ENCODE results near the gene TACC2.

Gene TACC2

DNA sequence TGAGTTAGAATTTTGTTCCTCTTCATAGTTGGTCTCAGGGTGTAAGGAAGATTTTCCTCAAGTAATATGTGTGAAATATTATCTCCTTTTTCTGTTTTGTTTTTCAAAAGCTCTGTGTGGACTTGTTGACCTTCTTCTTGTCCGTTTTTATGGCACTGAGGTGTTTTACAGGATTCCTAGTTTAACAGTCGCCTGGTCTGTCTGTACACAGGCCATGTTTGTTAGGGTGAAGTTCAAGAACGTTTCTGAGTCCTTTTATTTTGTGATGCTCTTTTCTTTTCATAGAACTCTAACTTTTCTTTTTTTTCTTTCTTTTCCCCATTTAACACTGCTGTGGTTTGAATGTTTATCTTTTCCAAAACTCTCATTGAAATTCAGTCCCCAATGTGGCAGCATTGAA lies 18.5 kb downstream of the TACC2 start:
- Histone ChIP-seq H3K36me3 (ENCODE audit: control insufficient read depth in 1 of 2, insufficient read depth in 2 of 2, low read depth in 1 of 2, low read length in 2 of 2) (no peaks in the 10 kb centered on the region), H3K9me3 (ENCODE audit: control insufficient read depth, low read length) (peaks cover 3% of the 10 kb centered on the region), H2BK120ac (ENCODE audit: low read depth, low read length) (no peak overlapping the region), H4K91ac (ENCODE audit: low read length) (no peak overlapping the region), H3K79me1 (replicated peaks; ENCODE audit: low read length, poor library complexity, severe bottlenecking) (no peaks in the 10 kb centered on the region), H3K27me3 (ENCODE audit: control insufficient read depth in 1 of 2, insufficient read depth in 1 of 2, low read length in 2 of 2) (no peaks in the 10 kb centered on the region), H2BK15ac (ENCODE audit: low read depth, poor library complexity, severe bottlenecking) (no peak overlapping the region), H3K4me1 (ENCODE audit: control insufficient read depth, insufficient read depth, low read depth, low read length) (no peaks in the 10 kb centered on the region), H3K9ac (ENCODE audit: low read length) (no peak overlapping the region), H2BK12ac (ENCODE audit: low read length in 2 of 2) (no peak overlapping the region), H3K23ac (ENCODE audit: low read length in 2 of 2) (no peak overlapping the region), H3K18ac (ENCODE audit: low read depth in 1 of 2, low read length in 2 of 2) (no peak overlapping the region), H3K14ac (ENCODE audit: low read length in 2 of 2) (no peak overlapping the region), H3K4me3 (ENCODE audit: insufficient read depth in 1 of 2, low read depth in 1 of 2, low read length in 2 of 2) (no peak overlapping the region), H2BK5ac (ENCODE audit: low read depth, low read length, poor library complexity, severe bottlenecking) (no peak overlapping the region), H3K4me2 (ENCODE audit: low read length, poor library complexity, severe bottlenecking) (no peak overlapping the region), H3K4ac (ENCODE audit: low read depth in 1 of 2, low read length in 2 of 2) (no peak overlapping the region), H2AK5ac (ENCODE audit: low read length, severe bottlenecking) (no peak overlapping the region), H2AFZ (ENCODE audit: low read depth, low read length) (no peak overlapping the region), H4K8ac (ENCODE audit: low read length) (no peak overlapping the region), H3K27ac (ENCODE audit: low read length, poor library complexity, severe bottlenecking) (no peak overlapping the region)
- WGBS = 62% methylated on average over 2 of the region's 3 CpGs
- no peak for DNase-seq

DNA sequence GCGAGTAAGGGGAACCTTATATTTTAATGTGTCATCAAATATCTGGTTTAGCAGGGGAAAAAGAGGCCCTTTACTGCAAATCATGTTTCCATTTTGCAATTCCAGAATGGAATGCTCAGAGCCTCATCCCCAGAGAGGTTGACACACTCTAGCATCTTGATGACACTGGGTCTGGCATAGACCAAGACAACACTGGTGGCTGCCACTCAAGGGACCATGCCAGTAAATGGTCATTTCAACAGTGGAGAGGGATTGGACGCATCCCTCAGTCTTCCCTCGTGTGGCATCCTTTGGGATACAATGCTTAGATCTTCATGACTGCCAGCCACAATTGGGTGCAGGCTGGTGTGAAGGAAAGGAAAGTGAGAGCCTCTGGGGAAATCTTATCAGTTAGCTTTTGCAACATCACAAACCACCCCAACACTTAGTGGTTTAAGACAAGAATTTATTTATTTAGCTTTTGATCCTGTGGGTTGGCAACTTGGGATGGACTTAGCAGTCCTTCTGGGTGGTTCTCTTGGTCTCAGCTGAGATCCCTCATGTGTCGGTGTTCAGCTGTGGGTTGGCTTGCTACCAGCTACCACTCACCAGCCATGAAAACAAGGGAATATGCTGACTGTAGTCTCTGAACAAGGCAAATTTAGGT lies 21.6 kb downstream of the TACC2 start:
- no peak overlapping the region for H3K9ac ChIP-seq (ENCODE audit: low read length)
- H2BK12ac ChIP-seq (ENCODE audit: low read length in 2 of 2) = no peak overlapping the region
- no peak overlapping the region for H2AFZ ChIP-seq (ENCODE audit: low read depth, low read length)
- no peak overlapping the region for H2BK120ac ChIP-seq (ENCODE audit: low read depth, low read length)
- H3K27ac ChIP-seq (ENCODE audit: low read length, poor library complexity, severe bottlenecking) = no peak overlapping the region
- no peak overlapping the region for H2BK15ac ChIP-seq (ENCODE audit: low read depth, poor library complexity, severe bottlenecking)
- no peak overlapping the region for H3K14ac ChIP-seq (ENCODE audit: low read length in 2 of 2)
- H3K4ac ChIP-seq (ENCODE audit: low read depth in 1 of 2, low read length in 2 of 2) = no peak overlapping the region
- H2AK5ac ChIP-seq (ENCODE audit: low read length, severe bottlenecking) = no peak overlapping the region
- 88% methylated on average over 4 of the region's 4 CpGs for WGBS
- H3K4me1 ChIP-seq (ENCODE audit: control insufficient read depth, insufficient read depth, low read depth, low read length) = no peaks in the 10 kb centered on the region
- H3K23ac ChIP-seq (ENCODE audit: low read length in 2 of 2) = no peak overlapping the region
- no peak overlapping the region for H3K4me3 ChIP-seq (ENCODE audit: insufficient read depth in 1 of 2, low read depth in 1 of 2, low read length in 2 of 2)
- DNase-seq = no peak
- H3K79me1 ChIP-seq (replicated peaks; ENCODE audit: low read length, poor library complexity, severe bottlenecking) = no peaks in the 10 kb centered on the region
- no peak overlapping the region for H2BK5ac ChIP-seq (ENCODE audit: low read depth, low read length, poor library complexity, severe bottlenecking)
- H3K9me3 ChIP-seq (ENCODE audit: control insufficient read depth, low read length) = peaks cover 6% of the 10 kb centered on the region
- H3K36me3 ChIP-seq (ENCODE audit: control insufficient read depth in 1 of 2, insufficient read depth in 2 of 2, low read depth in 1 of 2, low read length in 2 of 2) = no peaks in the 10 kb centered on the region
- no peak overlapping the region for H4K91ac ChIP-seq (ENCODE audit: low read length)
- H3K4me2 ChIP-seq (ENCODE audit: low read length, poor library complexity, severe bottlenecking) = no peak overlapping the region
- H4K8ac ChIP-seq (ENCODE audit: low read length) = no peak overlapping the region
- no peak overlapping the region for H3K18ac ChIP-seq (ENCODE audit: low read depth in 1 of 2, low read length in 2 of 2)
- peaks cover 0 to 16% of the 10 kb centered on the region in 2 experiments for H3K27me3 ChIP-seq (ENCODE audit: control insufficient read depth in 1 of 2, insufficient read depth in 1 of 2, low read length in 2 of 2)

DNA sequence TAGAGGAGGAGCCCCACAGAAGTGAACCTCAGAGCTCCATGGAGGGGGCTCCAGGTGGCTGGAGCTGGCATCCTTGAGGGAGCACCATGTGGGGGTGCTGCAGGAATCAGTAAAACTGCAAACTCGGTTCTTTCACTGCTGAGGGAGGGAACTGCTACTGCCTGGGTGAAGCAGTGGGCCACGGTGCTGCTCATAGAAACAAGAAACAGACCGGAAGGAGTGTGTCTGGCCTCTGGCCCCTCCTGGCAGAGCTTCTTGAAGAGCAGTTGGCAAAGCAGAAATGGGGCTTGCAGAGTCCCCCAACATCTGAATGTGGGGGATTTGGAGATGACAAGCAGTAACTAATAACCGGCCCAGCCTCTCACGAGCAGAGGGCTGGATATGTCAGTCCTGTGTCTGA lies 23.8 kb downstream of the TACC2 start:
- Histone ChIP-seq H3K9ac (ENCODE audit: low read length) (no peak overlapping the region), H3K14ac (ENCODE audit: low read length in 2 of 2) (no peak overlapping the region), H2BK12ac (ENCODE audit: low read length in 2 of 2) (no peak overlapping the region), H2AFZ (ENCODE audit: low read depth, low read length) (no peak overlapping the region), H3K18ac (ENCODE audit: low read depth in 1 of 2, low read length in 2 of 2) (no peak overlapping the region), H3K4me2 (ENCODE audit: low read length, poor library complexity, severe bottlenecking) (no peak overlapping the region), H2BK5ac (ENCODE audit: low read depth, low read length, poor library complexity, severe bottlenecking) (no peak overlapping the region), H2BK15ac (ENCODE audit: low read depth, poor library complexity, severe bottlenecking) (no peak overlapping the region), H3K27me3 (ENCODE audit: control insufficient read depth in 1 of 2, insufficient read depth in 1 of 2, low read length in 2 of 2) (peaks cover 0 to 16% of the 10 kb centered on the region in 2 experiments), H2BK120ac (ENCODE audit: low read depth, low read length) (no peak overlapping the region), H4K91ac (ENCODE audit: low read length) (no peak overlapping the region), H3K27ac (ENCODE audit: low read length, poor library complexity, severe bottlenecking) (no peak overlapping the region), H2AK5ac (ENCODE audit: low read length, severe bottlenecking) (no peak overlapping the region), H3K4me3 (ENCODE audit: insufficient read depth in 1 of 2, low read depth in 1 of 2, low read length in 2 of 2) (no peak overlapping the region), H3K36me3 (ENCODE audit: control insufficient read depth in 1 of 2, insufficient read depth in 2 of 2, low read depth in 1 of 2, low read length in 2 of 2) (no peaks in the 10 kb centered on the region), H3K4me1 (ENCODE audit: control insufficient read depth, insufficient read depth, low read depth, low read length) (no peaks in the 10 kb centered on the region), H3K4ac (ENCODE audit: low read depth in 1 of 2, low read length in 2 of 2) (no peak overlapping the region), H3K23ac (ENCODE audit: low read length in 2 of 2) (no peak overlapping the region), H3K79me1 (replicated peaks; ENCODE audit: low read length, poor library complexity, severe bottlenecking) (no peaks in the 10 kb centered on the region), H3K9me3 (ENCODE audit: control insufficient read depth, low read length) (peaks cover 6% of the 10 kb centered on the region), H4K8ac (ENCODE audit: low read length) (no peak overlapping the region)
- no peak for DNase-seq
- 91% methylated on average over 5 of the region's 5 CpGs for WGBS

DNA sequence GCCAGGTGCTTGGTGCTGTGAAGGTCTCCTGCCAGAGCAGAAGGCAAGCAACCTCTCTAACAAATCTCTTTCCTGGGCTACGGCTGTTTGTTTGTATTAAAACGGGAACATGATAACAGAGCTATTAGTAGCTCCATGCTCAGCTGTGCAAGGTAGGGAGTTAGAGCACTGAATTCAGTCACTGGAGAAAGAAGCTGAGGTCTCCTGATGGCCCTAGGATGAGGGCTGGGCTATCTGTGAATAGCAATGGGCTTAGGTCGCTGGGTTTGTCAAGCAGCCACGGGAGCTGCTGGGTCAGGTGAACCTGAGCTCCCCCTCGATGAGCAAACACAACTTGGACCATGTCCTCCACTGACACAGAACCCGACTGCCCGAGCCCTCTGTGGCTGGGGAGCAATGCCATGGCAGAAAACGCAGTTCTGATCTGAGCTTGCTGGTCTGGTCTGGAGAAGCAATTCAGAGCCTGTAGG lies 24.4 kb downstream of the TACC2 start:
- Histone ChIP-seq H3K27ac (ENCODE audit: low read length, poor library complexity, severe bottlenecking) (no peak overlapping the region), H3K4me3 (ENCODE audit: insufficient read depth in 1 of 2, low read depth in 1 of 2, low read length in 2 of 2) (no peak overlapping the region), H2BK5ac (ENCODE audit: low read depth, low read length, poor library complexity, severe bottlenecking) (no peak overlapping the region), H2BK120ac (ENCODE audit: low read depth, low read length) (no peak overlapping the region), H3K4ac (ENCODE audit: low read depth in 1 of 2, low read length in 2 of 2) (no peak overlapping the region), H2AFZ (ENCODE audit: low read depth, low read length) (no peak overlapping the region), H3K9me3 (ENCODE audit: control insufficient read depth, low read length) (peaks cover 6% of the 10 kb centered on the region), H3K4me2 (ENCODE audit: low read length, poor library complexity, severe bottlenecking) (no peak overlapping the region), H2BK12ac (ENCODE audit: low read length in 2 of 2) (no peak overlapping the region), H3K23ac (ENCODE audit: low read length in 2 of 2) (no peak overlapping the region), H2AK5ac (ENCODE audit: low read length, severe bottlenecking) (no peak overlapping the region), H2BK15ac (ENCODE audit: low read depth, poor library complexity, severe bottlenecking) (no peak overlapping the region), H3K27me3 (ENCODE audit: control insufficient read depth in 1 of 2, insufficient read depth in 1 of 2, low read length in 2 of 2) (peaks cover 0 to 16% of the 10 kb centered on the region in 2 experiments), H3K79me1 (replicated peaks; ENCODE audit: low read length, poor library complexity, severe bottlenecking) (no peaks in the 10 kb centered on the region), H4K8ac (ENCODE audit: low read length) (no peak overlapping the region), H3K14ac (ENCODE audit: low read length in 2 of 2) (no peak overlapping the region), H3K9ac (ENCODE audit: low read length) (no peak overlapping the region), H4K91ac (ENCODE audit: low read length) (no peak overlapping the region), H3K18ac (ENCODE audit: low read depth in 1 of 2, low read length in 2 of 2) (no peak overlapping the region), H3K4me1 (ENCODE audit: control insufficient read depth, insufficient read depth, low read depth, low read length) (no peaks in the 10 kb centered on the region), H3K36me3 (ENCODE audit: control insufficient read depth in 1 of 2, insufficient read depth in 2 of 2, low read depth in 1 of 2, low read length in 2 of 2) (no peaks in the 10 kb centered on the region)
- 69% methylated on average over 8 of the region's 8 CpGs for WGBS
- DNase-seq = no peak

Measured in mesenchymal stem cell (in vitro differentiated cells and primary cell).